Measurements from ENCODE around the gene SMC1B.
A peak's percentile ranks its signal among the peaks of the same experiment; 100 is the strongest.
"Not testable (repeated sequence)": the region's sequence is repeated elsewhere in the genome, so short reads cannot be mapped to it uniquely, and the experiment has no call there.

The SMC1B gene

GRCh38 chr22:45444168-45444567, 30.8 kb upstream of the SMC1B start:
- no peak for DNase-seq

- no peak for DNase-seq
These were observed 28.7 kb upstream of the SMC1B start for GRCh38 chr22:45442116-45442515.

- DNase-seq = peak in 24 of 58 donors; percentile 1 to 54 (median 11)
These were observed 27.7 kb upstream of the SMC1B start for GRCh38 chr22:45441138-45441537.

GRCh38 chr22:45440688-45441087, 27.3 kb upstream of the SMC1B start:
- not testable (repeated sequence) for DNase-seq

- DNase-seq = no peak
These were observed 24.9 kb upstream of the SMC1B start for GRCh38 chr22:45438336-45438735.

- DNase-seq = not testable (repeated sequence)
These were observed 23.6 kb upstream of the SMC1B start for GRCh38 chr22:45436871-45437517.

GRCh38 chr22:45435544-45436139, 22.2 kb upstream of the SMC1B start:
- DNase-seq = peak in 56 of 58 donors; percentile 34 to 87 (median 62)

- no peak for DNase-seq
These were observed 21.6 kb upstream of the SMC1B start for GRCh38 chr22:45434981-45435380.

GRCh38 chr22:45430871-45431270, 17.5 kb upstream of the SMC1B start:
- DNase-seq = no peak

- DNase-seq = no peak
These were observed 16.8 kb upstream of the SMC1B start for GRCh38 chr22:45429981-45430775.

- DNase-seq = no peak
These were observed 16.0 kb upstream of the SMC1B start for GRCh38 chr22:45429424-45429823.

- DNase-seq = no peak
These were observed 15.3 kb upstream of the SMC1B start for GRCh38 chr22:45428391-45429385.

GRCh38 chr22:45427114-45427513, 13.7 kb upstream of the SMC1B start:
- no peak for DNase-seq

- DNase-seq = no peak
These were observed 13.0 kb upstream of the SMC1B start for GRCh38 chr22:45426387-45426786.

- DNase-seq = no peak
These were observed 12.3 kb upstream of the SMC1B start for GRCh38 chr22:45425531-45426265.

- DNase-seq = no peak
These were observed 11.7 kb upstream of the SMC1B start for GRCh38 chr22:45425101-45425500.

- DNase-seq = no peak
These were observed 10.9 kb upstream of the SMC1B start for GRCh38 chr22:45424241-45424731.

- DNase-seq = no peak
These were observed 10.1 kb upstream of the SMC1B start for GRCh38 chr22:45423524-45423923.

- no peak for DNase-seq
These were observed 9.0 kb upstream of the SMC1B start for GRCh38 chr22:45422237-45422983.

All from anterior cingulate cortex (tissue), 58 donors.